ENCODE measurements around the gene STAU1.
"Not testable (repeated sequence)": the region's sequence is repeated elsewhere in the genome, so short reads cannot be mapped to it uniquely, and the experiment has no call there.

STAU1 gene, protein sequence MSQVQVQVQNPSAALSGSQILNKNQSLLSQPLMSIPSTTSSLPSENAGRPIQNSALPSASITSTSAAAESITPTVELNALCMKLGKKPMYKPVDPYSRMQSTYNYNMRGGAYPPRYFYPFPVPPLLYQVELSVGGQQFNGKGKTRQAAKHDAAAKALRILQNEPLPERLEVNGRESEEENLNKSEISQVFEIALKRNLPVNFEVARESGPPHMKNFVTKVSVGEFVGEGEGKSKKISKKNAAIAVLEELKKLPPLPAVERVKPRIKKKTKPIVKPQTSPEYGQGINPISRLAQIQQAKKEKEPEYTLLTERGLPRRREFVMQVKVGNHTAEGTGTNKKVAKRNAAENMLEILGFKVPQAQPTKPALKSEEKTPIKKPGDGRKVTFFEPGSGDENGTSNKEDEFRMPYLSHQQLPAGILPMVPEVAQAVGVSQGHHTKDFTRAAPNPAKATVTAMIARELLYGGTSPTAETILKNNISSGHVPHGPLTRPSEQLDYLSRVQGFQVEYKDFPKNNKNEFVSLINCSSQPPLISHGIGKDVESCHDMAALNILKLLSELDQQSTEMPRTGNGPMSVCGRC

DNA sequence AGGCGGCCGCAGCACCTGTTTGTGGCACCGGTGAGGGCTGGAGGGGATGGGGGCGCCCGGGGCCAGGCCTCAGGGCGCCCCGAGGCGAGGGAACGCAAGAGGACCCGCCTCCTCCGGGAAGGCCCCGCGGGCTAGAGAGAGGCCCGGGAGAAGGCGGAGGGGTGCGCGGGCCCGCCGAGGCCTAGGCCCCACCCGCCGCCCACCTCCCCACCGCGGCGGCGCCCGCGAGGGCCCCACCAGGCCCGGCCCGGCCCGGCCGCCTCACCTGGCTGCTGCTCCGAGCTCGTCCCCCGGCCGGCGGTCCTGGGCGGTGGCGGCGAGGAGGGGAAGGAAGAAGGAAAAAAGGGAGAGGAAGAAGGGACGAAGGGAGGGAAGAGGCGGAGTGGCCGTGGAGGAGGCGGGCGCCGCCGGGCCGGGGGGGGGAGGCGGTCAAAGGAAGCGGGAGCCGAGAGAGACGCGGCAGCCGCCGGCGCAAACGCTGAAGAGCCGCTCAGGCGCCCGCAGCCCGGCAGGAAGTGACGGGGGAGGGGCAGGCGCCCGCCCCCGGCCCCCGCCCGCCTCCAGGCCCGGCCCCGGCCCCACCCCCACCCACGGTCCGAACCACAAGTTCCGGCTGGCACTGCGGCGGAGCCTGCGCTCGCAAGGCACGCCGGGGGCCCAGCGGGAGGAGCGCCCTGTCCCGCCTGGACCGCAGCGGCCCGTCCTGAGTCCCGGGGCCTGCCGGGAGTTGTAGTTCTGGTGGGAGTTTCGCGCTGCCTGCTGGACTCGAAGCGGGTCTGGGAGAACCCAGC, at the start of gene STAU1:
Gene STAU1, minus strand, starts transcription at position 484 of the 791 bp plus-strand sequence. CDS start 22,133 bp downstream, outside the sequence.
- peak; percentile 95 to 96 for DNase-seq

DNA sequence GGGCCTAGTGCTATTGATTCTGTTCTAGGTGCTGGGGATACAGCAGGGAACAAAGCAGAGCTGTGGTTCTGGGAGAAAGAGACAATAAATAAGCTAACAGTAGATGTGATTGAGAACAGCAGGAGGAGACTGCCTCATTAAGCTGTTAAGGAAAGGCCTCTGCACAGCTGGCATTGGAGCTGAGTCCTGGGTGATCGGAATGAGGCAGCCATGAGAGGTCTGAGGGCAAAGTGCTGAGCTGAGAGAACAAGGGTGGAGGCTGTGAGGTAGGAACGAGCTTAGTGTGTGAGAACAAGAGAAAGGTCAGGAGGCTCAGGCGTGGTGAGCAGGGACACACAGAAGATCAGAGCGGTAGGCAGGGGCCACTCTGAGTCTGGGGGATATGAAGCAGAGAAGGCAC, 49.4 kb upstream of the STAU1 start:
- DNase-seq = no peak

DNA sequence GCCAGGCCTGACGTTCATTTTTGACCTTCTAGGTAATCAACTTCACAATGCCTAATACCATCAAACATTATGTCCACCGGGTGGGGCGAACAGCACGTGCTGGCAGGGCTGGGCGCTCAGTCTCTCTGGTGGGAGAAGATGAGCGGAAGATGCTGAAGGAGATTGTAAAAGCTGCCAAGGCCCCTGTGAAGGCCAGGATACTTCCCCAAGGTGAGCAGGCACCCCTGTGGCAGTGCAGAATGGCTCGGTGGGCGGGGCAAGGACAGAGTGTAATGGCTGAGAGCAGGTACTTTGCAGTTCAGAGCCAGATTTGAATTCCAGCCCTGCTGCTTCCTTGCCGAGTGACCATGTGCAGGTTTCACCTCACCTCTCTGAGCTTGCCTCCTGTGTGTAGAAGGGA, 48.2 kb upstream of the STAU1 start:
- no peak for DNase-seq

DNA sequence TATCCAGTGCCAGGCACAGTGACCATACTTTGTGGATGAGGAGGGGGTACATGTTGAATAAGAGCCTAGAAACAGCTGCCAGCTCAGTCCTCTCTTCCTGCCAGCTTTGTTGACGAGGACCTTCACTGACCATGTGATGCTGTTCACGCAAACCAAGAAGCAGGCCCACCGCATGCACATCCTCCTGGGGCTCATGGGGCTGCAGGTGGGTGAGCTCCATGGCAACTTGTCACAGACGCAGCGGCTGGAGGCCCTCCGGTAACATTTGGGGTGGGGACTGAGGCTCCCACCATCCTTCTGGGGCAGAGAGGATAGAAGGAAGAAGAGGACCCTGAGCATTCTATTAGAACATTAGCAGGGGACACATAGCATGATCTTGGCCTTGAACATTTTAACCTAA, 46.7 kb upstream of the STAU1 start:
- DNase-seq = no peak

DNA sequence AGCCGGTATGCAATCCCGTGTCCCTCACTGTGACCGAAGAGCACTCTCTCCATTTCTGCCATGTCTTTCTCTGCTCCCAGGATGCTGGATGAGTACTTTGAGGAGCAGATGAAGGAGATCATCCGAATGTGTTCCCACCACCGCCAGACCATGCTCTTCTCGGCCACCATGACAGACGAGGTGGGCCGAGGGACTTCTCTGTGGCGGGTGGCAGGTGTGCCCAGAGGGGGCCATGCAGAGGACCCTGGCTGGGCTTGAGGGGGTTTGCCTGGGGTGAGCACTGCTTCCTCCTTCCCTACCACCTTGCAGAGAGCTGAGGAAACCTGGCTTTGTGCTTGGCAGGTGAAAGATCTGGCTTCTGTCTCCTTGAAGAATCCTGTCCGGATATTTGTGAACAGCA, 45.1 kb upstream of the STAU1 start:
- DNase-seq = no peak

DNA sequence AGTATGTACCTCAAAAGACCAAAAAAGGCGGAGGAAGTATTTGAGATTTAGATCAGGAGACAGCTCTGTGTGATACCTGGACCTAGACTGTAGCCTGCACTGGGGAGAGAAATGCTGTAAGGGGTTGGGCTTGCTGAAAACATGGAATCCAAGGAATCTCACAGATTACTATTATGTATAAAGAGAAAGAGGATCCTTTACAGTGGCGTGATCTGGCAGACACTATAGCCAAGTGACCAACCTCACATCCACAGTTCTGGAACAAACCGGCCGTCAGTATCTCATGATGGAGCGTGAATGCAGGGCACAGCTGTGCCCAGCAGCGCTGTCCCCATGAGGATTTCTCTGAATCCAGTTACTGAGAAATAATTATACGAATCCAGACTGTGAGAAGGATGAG, 43.3 kb upstream of the STAU1 start:
- no peak for DNase-seq

DNA sequence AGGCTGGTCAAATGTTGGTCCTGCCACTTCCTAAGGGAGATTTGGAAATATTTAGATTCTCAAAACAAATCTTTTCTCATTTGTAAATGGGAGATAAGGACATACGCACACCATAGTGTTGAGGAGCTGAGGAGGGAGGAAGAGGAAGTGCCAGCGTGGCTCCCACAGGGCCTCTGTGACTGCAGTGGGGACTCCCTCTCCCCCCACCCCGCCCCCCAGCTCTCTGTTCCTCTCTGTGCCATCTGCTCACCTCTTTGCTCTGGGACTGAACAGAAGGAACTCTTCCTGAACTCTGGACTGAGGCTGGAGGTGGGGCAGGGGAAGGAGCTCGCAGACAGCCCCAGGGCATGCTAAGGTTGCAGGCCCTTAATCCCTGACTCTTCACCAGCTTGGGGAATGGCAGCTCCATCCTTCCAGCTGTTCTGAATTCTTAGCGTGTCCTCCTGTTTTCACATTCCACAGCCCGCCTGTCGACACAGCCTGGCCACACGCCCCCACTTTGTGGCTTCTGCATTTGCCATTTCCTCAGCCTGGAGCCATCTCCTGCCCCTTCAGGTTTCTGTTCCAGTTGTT, 42.5 kb upstream of the STAU1 start:
- DNase-seq = peak in 1 of 2 donors; percentile 11

DNA sequence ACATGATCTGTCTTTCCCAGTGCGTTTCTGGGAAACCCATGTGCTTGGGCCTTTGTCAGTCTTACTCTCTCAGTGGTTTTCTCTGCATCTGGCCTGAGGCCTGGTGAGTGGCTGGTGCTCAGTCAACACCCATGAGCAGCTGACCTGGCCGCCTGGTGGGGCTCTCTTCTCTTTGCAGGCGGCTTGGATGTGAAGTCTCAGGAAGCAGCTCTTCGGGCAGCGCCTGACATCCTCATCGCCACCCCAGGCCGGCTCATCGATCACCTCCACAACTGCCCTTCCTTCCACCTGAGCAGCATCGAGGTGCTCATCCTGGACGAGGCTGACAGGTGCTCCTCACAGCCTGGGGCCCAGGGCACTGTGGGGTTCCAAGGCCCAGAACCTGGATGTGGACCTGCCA, 41.9 kb upstream of the STAU1 start:
- DNase-seq = no peak

DNA sequence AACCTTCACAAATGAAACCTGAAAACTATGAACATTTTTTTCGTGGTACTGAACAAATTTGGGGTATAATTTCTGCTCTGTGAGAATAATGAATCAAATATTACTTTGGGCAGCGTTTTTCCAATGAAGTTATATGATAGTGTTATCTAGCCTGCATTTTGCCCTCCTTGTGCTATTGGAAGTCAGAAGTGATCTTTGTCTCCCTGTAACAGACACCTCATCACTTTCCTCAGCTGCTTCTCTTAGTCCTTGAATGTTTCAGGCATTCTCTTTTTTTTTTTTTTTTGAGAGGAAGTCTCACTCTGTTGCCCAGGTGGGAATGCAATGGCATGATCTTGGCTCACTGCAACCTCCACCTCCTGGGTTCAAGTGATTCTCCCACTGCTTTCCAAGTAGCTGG, 41.2 kb upstream of the STAU1 start:
- no peak for DNase-seq

DNA sequence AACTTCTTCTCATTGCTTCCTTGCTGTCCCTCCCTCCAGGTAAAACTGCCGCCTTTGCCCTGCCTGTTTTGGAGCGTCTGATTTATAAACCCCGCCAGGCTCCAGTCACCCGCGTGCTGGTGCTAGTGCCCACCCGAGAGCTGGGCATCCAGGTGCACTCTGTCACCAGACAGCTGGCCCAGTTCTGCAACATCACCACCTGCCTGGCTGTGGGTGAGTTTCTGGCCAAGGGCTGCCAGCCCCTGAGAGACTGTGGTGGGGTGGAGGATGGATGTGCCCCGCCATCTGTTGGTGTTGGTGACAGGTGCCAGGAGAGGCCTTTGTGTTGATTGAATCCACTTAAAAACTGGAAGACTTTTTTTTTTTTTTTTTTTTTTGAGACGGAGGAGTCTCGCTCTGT, 40.5 kb upstream of the STAU1 start:
- no peak for DNase-seq

DNA sequence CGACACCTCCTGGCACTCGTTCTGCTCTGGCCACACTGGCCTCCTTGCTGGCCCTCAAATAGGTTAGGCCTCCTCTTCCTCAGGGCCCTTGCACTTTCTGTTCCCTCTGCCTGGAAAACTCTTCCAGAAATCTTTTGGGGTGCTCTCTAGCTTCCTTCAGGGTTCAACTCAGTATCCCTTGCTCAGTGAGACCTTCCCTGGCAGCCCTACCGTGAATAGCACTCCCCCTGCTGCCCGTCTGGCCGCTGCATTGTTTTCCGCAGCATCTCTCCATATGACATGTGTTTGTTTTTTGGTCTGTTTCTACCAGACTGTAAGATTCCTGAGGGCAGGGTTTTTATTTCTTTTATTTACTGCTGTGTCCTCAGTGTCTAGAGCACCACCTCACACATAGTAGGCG, 37.8 kb upstream of the STAU1 start:
- no peak for DNase-seq

DNA sequence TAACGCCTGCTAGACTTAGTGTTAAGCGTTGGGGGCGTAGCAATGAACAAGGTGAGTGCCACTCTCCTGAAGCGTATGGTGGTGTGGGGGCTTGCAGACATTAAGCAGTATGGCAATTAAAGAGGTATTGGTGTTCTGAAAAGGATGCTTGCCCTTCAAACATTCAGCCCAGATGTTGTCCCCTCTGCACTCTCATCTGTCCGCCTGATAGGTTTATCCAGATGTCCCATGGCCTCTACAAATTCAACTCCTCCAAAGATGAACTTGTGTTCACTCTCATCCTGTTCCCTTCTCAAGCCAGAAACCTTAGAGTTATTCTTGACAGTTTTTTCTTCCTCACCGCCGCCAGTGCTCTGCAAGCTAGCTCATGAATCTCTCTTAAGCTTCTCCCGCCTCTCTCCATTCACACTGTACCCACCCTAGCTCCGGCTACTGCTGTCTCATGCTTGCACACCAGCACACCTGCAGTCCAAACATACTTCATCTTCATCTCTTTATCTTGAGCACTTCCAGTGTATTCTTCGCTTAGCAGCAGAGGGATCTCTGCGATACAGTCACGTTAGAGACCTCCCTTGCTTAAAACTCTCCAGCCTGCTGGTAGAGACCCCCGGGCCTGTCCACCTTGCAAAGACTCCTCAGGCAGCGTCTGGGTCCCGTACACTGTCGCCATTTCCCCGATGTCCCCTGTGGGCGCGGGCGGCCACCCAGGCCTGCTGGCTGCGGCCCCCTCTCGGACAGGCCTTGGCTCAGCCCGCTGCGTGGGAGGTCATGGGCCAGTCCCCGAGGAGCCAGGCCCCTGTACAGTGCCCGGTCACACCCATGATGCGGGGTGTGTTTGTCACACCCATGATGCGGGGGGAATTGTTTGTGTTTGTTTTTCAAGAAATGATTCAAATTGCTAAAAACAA, 32.0 kb upstream of the STAU1 start:
- no peak for DNase-seq

DNA sequence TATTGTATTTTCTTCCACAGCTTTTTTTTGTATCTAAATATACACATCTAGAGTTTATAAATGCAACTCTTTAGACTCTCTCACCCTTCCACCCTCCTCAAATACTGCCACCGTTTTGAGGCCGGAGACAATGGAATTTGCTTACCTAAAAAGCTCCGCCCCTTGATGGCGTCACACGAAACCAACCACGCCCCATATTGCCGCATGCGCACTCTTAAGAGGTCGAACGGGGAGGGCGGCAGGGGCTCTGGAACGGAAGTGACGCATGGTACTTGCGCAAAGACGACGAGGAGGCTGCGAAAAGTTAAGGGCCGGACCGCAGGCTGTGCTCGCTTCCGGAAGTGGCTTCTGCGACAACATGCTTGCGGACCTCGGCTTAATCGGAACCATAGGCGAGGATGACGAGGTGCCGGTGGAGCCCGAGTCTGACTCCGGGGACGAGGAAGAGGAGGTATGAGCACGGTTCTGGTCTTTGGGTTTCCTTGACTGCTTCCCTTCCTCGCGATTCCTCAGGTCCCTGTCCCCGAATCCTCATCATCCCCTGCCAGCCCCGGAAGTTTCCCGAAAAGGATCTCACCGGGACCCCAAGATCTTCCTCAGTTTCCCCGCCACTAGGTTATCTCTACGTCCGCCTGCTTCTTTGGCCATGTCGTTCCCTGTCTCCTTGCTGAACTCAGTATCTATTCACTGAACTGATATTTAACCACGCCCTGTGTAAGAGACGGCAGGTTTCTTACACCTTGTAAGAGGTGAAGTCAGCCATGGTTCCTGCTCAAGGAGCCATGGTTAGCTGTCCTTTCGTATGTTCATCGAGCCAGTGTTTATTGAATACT, 31.2 kb upstream of the STAU1 start, which contains the start of gene DDX27:
Gene DDX27, plus strand, starts transcription at position 326 of the 833 bp plus-strand sequence. Its CDS starts 33 bp downstream, at position 359.
- peak; percentile 97 for DNase-seq

DNA sequence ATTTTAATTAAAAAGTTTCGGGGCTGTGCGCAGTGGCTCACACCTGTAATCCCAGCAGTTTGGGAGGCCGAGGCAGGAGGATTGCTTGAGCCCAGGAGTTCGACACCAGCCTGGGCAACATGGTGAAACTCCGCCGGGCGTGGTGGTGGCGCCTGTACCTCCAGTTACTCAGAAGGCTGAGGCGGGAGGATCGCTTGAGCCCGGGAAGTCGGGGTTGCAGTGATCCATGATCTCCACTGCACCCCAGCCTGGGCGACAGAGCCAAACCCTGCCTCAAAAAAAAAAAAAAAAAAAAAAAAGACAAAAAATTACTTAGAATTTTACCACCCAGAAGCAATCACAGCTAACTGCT, 30.6 kb upstream of the STAU1 start:
- not testable (repeated sequence) for DNase-seq

DNA sequence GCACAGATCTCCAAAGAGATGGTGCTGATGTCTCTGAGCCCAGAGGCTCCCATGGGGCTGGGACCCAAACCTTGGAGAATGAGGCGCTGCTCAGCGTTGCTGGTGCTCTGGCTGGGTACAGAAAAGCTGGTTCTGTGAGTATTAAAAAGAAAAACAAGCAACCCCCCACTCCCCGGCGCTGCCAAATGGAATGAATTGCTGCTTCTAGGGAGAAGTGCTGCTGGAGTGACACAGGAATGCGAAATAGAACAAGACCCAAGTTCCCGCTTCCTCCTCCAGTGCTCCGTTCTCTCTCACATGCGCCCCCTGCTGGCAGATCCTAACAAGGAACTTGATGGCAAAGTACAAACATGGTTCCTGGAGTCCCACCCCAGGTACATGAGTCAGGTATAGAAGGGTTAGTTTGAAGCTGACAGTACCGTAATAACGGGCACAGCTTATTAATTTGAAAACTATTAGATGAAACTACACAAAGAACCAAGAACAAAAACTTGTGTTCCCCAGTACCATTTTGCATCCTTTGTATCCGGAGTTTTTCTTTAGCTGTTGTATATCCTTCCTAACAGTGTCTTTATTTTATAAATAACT, 29.0 kb upstream of the STAU1 start:
- peak; percentile 88 to 89 for DNase-seq

DNA sequence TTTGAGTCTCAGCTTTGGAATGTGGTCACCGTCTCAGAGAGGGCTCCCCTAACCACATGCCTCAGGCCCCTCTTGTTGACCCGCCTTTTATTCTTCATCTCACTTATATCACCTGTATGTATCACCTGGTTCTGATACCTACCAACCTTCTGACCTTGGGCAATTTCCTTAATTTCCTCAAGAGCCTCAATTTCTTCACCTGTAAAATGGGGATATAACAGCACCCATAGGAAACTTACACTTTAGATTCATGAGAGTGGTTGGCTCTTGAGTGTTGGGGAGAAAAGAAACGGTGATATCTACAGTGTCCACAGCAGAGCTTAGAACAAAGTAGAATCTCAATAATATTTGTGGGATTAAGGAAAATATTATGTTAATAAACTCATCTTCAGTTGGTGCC, 27.1 kb upstream of the STAU1 start:
- no peak for DNase-seq

DNA sequence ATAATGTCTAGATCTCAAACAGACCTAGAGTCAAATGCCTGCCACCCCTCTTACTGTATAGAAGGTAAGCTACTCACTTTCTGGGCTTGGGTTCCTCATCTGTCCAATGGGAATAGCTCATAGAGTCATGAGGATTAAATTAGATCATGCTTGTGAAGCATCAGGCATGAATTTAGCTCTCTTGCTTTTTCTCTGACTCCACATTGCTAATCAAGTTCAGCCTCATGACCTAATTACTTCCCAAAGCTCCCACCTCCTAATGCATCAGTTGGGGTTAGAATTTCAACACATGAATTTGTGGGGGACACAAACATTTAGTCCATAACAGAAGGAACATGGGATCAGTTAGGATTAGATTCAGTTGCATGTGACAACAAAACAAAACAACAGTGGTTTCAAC, 26.4 kb upstream of the STAU1 start:
- no peak for DNase-seq

DNA sequence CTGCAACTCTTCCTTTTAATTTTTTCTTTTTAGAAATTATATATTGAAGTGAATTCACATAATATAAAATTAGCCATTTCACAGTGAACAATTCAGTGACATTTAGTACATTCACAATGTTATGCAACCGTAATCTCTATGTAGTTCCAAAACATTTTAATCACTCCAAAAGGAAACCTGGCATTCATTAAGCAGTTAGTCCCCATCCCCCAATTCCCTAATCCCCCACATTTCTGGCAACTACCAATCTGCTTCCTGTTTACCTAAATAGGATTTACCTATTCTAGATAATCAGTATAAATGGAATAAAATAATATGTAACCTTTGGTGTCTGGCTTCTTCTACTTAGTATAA, 22.6 kb upstream of the STAU1 start:
- no peak for DNase-seq

DNA sequence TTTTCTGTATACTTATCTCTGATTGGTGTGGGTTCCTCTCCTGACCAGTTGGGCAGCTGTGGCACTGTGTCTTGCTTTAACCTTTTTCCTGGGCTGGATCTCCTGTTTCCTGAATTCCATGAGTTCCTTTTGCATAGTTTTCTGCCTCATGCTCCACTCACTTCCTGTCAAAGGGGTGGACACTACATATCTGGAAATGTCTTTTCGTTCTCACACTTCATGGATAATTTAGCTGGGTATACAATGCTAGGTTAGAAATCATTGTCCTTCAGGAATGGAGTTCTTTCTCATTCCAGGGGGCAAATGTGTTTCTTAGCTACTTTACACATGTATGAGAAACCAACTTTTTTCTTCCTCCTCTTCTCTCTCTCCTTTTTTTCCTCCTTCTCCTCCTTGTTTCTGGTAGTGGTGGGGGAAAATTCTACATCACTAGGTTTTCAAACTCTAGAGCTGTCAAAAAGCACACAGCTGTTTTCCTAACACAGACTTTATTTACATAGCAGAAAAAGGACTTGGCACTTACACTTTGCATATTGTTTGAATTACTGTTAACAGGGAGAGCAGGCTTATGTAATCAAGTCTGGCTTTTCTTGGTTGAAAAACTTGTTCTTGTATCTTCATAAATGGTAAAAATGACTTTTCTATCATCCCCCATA, 22.1 kb upstream of the STAU1 start:
- DNase-seq = no peak

DNA sequence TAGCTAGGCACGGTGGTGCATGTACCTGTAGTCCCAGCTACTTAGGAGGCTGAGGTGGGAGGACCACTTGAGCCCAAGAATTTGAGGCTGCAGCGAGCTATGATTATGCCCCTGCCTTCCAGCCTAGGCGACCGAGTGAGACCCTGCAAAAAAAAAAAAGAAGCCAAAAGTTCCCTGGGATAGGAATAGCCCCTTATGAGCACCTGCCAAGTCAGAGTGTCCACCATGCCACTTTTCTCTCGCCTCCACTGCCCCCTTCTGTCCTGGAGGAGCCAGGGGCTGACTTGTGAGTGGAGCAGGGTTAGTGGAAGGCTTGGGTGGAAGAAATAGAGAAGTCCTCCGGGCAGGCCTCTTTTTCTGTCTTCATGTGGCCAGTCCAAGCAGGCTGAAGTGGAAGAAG, 18.9 kb upstream of the STAU1 start:
- no peak for DNase-seq

DNA sequence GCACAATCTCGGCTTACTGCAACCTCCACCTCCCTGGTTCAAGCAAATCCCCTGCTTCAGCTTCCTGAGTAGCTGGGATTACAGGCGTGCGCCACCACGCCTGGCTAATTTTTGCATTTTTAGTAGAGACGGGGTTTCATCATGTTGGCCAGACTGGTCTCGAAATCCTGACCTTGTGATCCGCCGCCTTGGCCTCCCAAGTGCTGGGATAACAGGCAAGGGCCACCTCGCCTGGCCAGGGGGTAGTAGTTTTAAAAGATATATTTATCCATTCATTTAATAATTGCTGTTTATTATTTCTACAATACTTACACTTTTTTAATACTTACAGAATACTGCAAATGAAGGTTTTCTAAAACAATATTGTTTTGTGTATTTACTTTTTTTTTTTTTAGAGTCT, 15.6 kb upstream of the STAU1 start:
- DNase-seq = no peak
